ENCODE measurements around the gene ACVR1.

Gene ACVR1

DNA sequence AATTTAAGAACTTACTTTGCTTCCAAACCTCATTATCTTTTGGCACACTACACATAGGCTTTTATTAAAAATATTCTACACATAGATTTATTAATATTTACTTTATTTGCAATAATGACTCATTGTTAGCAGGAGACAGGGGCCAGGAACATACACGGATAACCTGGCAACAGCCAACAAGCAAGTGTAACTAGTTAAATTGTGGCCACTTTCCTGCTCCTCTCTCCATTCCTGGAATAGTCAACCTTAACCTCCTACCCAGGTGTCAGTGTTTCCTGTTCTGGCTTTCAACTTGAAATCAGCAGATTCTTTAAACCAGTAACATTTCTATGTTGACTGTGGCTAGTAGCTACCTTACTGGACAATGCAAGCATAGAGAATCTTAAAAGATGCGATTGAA, 26.5 kb downstream of the ACVR1 start:
- DNase-seq (ENCODE audit: low read depth): peak; percentile 78
- TF ChIP-seq, protein P1, sequence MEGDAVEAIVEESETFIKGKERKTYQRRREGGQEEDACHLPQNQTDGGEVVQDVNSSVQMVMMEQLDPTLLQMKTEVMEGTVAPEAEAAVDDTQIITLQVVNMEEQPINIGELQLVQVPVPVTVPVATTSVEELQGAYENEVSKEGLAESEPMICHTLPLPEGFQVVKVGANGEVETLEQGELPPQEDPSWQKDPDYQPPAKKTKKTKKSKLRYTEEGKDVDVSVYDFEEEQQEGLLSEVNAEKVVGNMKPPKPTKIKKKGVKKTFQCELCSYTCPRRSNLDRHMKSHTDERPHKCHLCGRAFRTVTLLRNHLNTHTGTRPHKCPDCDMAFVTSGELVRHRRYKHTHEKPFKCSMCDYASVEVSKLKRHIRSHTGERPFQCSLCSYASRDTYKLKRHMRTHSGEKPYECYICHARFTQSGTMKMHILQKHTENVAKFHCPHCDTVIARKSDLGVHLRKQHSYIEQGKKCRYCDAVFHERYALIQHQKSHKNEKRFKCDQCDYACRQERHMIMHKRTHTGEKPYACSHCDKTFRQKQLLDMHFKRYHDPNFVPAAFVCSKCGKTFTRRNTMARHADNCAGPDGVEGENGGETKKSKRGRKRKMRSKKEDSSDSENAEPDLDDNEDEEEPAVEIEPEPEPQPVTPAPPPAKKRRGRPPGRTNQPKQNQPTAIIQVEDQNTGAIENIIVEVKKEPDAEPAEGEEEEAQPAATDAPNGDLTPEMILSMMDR (IDR thresholded peaks at IDR 0.05; ENCODE audit: control insufficient read depth, extremely low read depth, insufficient read depth): no peak
- H3K4me3 ChIP-seq (ENCODE audit: low read depth, low read length): no peak overlapping the region

DNA sequence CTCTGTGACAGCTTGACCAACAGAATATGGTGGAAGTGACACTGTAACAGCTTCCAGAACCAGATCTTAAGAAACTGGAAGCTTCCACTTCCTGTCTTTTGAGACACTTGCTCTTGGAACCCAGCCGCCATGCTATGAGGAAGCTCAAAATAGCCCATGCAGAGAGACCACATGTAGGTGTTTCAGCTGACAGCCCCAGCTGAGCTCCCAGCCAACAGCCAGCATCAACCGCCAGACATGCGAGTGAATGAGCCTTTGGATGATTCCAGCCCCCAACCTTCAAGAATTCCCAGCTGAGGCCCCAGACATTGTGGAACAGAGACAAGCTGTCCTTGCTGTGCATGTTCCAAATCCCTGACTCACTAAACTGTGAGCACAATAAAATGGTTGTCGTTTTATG, 27.9 kb downstream of the ACVR1 start:
- H3K4me3 ChIP-seq (ENCODE audit: low read depth, low read length): no peak overlapping the region
- DNase-seq (ENCODE audit: low read depth): no peak
- TF ChIP-seq, protein P1 (IDR thresholded peaks at IDR 0.05; ENCODE audit: control insufficient read depth, extremely low read depth, insufficient read depth): no peak

DNA sequence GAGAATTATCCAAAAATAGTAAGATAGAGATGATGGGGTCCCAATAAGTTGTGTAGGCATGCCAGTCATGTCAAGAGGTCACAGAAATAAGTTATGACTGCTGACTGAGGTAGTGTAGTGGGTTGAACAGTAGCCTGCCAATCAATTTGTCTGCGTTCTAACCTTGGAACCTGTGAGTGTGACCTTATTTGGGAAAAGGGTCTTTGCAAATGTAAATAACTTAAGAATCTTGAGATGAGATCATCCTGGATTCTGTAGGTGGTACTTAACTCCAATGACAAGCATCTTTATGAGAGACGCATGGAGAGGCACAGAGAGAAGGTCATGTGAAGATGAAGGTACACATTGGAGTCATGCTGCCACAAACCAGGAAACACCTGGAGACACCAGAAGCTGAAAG, 31.0 kb downstream of the ACVR1 start:
- DNase-seq (ENCODE audit: low read depth): no peak
- TF ChIP-seq, protein P1 (IDR thresholded peaks at IDR 0.05; ENCODE audit: control insufficient read depth, extremely low read depth, insufficient read depth): no peak
- no peak overlapping the region for H3K4me3 ChIP-seq (ENCODE audit: low read depth, low read length)

DNA sequence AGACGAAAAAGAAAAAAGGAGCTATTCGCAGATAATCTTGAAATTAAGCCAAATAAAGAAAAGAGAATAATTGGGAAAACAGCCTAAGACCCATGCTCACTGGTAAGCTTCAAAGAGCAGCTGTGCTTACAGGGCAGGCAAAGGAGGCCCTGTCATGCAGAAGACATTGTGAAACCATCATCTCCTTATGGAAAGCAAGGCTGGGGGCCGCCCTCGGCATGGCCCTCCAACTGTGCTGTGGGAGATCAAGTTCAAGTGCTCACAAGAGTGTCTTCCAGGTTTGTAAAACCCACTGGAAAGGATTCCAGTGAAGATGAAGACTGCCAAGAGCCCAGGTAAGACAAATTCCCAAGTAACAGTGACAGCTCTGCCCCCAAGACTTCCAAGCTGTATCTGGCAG, 32.2 kb downstream of the ACVR1 start:
- DNase-seq (ENCODE audit: low read depth): no peak
- no peak overlapping the region for H3K4me3 ChIP-seq (ENCODE audit: low read depth, low read length)
- TF ChIP-seq, protein P1 (IDR thresholded peaks at IDR 0.05; ENCODE audit: control insufficient read depth, extremely low read depth, insufficient read depth): no peak

DNA sequence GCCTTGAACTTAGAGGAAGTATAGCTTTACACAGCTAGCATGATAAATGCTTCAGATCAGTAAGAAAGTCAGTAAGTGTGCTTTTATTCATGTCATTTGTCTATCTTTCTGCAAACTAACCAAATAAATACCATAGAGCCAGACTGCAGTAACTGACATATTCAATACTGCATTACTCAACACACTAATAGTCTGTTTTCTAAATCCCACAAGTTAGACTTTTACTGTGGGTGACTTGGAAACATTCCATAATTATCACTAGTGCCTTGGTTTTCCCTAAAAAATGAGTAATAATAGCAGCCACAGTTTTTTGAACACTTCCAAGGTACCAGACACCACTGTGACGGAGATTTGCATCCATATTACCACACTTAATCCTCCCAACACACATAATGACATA, 33.0 kb downstream of the ACVR1 start:
- no peak for DNase-seq (ENCODE audit: low read depth)
- H3K4me3 ChIP-seq (ENCODE audit: low read depth, low read length): no peak overlapping the region
- TF ChIP-seq, protein P1 (IDR thresholded peaks at IDR 0.05; ENCODE audit: control insufficient read depth, extremely low read depth, insufficient read depth): no peak

DNA sequence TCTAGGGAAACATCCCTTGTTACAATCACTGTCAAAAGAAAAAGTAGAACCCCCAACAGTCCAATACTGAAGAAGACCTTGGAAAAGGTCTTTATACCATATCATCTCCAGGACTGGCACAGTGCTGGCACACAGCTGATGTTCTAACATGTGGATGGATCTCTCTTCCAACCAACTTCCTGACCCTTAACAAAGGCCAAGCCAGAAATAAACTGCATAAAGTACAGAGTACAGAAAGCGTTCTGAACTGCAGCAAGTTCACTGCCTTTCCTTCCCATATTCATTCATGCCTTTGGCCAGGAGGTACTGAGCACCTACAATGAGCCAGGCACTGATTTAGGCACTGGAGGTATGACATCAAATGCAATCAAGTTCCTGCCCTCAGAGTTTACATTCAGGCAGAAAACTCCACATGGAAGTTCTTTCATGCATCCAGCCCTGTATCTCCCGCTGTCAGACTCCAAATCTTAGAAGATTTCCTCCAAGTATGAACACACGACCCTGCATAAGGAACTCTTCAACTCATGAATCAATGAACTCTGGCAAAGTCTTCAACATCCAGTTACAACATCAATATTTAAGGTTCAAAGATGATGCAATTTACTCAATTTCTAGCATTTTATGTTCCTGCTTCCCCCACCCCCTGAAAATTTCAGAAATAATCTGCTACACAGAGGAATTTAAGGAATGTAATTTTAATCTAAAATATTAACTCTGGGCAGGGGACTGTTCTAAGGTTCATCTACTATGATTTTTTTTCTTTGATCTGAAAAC, 33.8 kb downstream of the ACVR1 start:
- TF ChIP-seq, protein P1 (IDR thresholded peaks at IDR 0.05; ENCODE audit: control insufficient read depth, extremely low read depth, insufficient read depth): no peak
- H3K4me3 ChIP-seq (ENCODE audit: low read depth, low read length): no peak overlapping the region
- no peak for DNase-seq (ENCODE audit: low read depth)

DNA sequence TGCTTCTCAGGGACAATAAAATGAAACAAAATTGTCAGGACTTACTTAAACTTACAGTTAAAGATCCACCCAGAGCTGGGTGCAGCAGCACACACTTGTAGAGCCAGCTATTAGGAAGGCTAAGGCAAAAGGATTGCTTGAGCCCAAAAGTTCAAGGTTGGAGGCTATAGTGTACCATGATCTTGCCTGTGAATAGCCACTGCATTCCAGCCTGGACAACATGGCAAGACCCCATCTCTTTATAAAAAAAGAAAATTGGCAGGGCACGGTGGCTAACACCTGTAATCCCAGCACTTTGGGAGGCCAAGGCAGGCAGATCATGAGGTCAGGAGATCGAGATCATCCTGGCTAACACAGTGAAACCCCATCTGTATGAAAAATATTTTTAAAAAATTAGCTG, 34.6 kb downstream of the ACVR1 start:
- TF ChIP-seq, protein P1 (IDR thresholded peaks at IDR 0.05; ENCODE audit: control insufficient read depth, extremely low read depth, insufficient read depth): no peak
- no peak overlapping the region for H3K4me3 ChIP-seq (ENCODE audit: low read depth, low read length)
- DNase-seq (ENCODE audit: low read depth): no peak

Measured in LNCaP clone FGC (cell line).